ENCODE results near the gene TTC32.

DNA sequence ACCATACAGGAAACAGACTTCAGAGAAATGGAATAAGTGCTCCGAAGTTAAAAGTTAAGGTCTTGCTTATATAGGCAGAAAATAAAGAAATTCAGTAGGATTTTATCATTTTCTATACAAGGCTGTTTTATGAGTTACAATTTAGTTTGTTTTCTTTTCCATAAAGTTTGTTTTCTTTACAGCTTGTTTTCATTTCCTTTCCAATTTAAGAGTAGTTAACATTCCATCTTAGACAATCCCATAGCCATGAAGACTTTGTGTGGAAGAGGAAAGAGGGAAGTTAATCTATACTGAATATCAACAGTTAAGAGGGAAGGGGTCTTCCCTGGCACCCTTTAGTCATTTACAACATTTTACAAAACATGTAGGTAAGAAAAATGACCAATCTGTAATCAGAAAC is 26.5 kb downstream of the TTC32 start:
- TF ChIP-seq CTCF (IDR thresholded peaks at IDR 0.05) (no peak), POLR2A (IDR thresholded peaks at IDR 0.05) (no peak)
